Omental fat pad (tissue), 4 donors: ENCODE measurements around the gene SLC25A20. TPM values are rescaled to one million over a fixed set of nuclear protein-coding genes. Genes with fewer than 3 reads are reported as not detected.

ENCODE experiments used
- ATAC-seq: fragments of 150-250 bp; one replicate; pipeline ENCODE4 v1.9.1; 2016; ENCODE audit warnings: mild to moderate bottlenecking, moderate library complexity; ENCODE audit not compliant: low FRiP score
- DNase-seq: peaks from one replicate; pipeline ENCODE4 v3.0.0-alpha.2; 2019; ENCODE audit warnings: low spot score
- CTCF ChIP-seq, 3 donors: fragments of 450-650 bp; IDR thresholded peaks; one replicate each; pipeline ENCODE4 v1.5.1; 2016 to 2017; ENCODE audit warnings: antibody characterized with exemption in 3 of 3, mild to moderate bottlenecking in 3 of 3, moderate library complexity in 2 of 3
- total RNA-seq, 4 donors: library from RNA; depleted of rRNA; stranded (reverse); fragments of >200 nt; gene quantifications; one replicate each; pipeline ENCODE4 v1.1.0, GENCODE V29; 2016

SLC25A20 gene
- total RNA-seq, 4 donors from 2014 or later = 34.0 to 57.8 (median 40.6) TPM

- DNase-seq = no peak
- ATAC-seq = no peak
These were observed 18.7 kb downstream of the SLC25A20 start for GRCh38 chr3:48879994-48880377.

GRCh38 chr3:48879307-48879993, 19.2 kb downstream of the SLC25A20 start:
- ATAC-seq (no peak), DNase-seq (no peak)
- TF ChIP-seq CTCF (IDR thresholded peaks at IDR 0.05) = no peak

More at GRCh38 chr3:48879994-48880377, 18.7 kb downstream of the SLC25A20 start:
- TF ChIP-seq CTCF (IDR thresholded peaks at IDR 0.05) = no peak

- no peak for ATAC-seq
- no peak for DNase-seq
- TF ChIP-seq CTCF (IDR thresholded peaks at IDR 0.05) = no peak
These were observed 21.0 kb downstream of the SLC25A20 start for GRCh38 chr3:48877671-48878070.

GRCh38 chr3:48863122-48863521, 35.6 kb downstream of the SLC25A20 start:
- no peak for DNase-seq
- ATAC-seq = no peak
- TF ChIP-seq CTCF (IDR thresholded peaks at IDR 0.05) = no peak

GRCh38 chr3:48859206-48859605, 39.5 kb downstream of the SLC25A20 start:
- ATAC-seq (no peak), DNase-seq (no peak)
- TF ChIP-seq CTCF (IDR thresholded peaks at IDR 0.05) = no peak

GRCh38 chr3:48858709-48859108, 40.0 kb downstream of the SLC25A20 start:
- TF ChIP-seq CTCF (IDR thresholded peaks at IDR 0.05) = no peak
- DNase-seq (no peak), ATAC-seq (no peak)

GRCh38 chr3:48857641-48858040, 41.0 kb downstream of the SLC25A20 start:
- TF ChIP-seq CTCF (IDR thresholded peaks at IDR 0.05) = no peak
- DNase-seq = no peak
- ATAC-seq = no peak
